HepG2 (cell line): ENCODE data around the gene AJM1. TPM values are rescaled to one million over a fixed set of nuclear protein-coding genes. Genes with fewer than 3 reads are reported as not detected.
A peak's percentile ranks its signal among the peaks of the same experiment; 100 is the strongest.

Experiments
- ATAC-seq: fragments of 200-7000 bp; cut with Tn5 transposase; 3 replicates; pipeline ENCODE4 v1.9.1; 2020; ENCODE audit warnings: mild to moderate bottlenecking, moderate library complexity
- BruUV-seq: library from RNA; stranded (reverse); fragments of 400-500 nt; replicated peaks from 2 replicates; lab custom pipeline; 2021; lab: Mats Ljungman, UMichigan
- CTCF ChIA-PET: fragments of 300-600 bp; formaldehyde crosslinking; extraction: SDS; loops from one replicate; lab custom pipeline; 2021; ENCODE audit warnings: low total read pairs, inconsistent platforms, low intra/inter-chr PET ratio; lab: Yijun Ruan, JAX
- POLR2A ChIA-PET: fragments of 350-600 bp; sonication (Branson Sonifier 250); formaldehyde crosslinking; loops from one replicate; lab custom pipeline; 2020; ENCODE audit warnings: antibody characterized with exemption, inconsistent platforms; lab: Yijun Ruan, JAX
- DNase-seq: peaks from one replicate; pipeline ENCODE4 v3.0.0-alpha.2; 2015; ENCODE audit warnings: low spot score
- FAIRE-seq: peaks from 3 replicates; lab custom pipeline; 2011; peaks lifted over from hg19 to GRCh38; lab: Jason Lieb, UNC
- H2AFZ ChIP-seq: one replicate; pipeline ENCODE4 v1.6.1; 2011; ENCODE audit warnings: low read length, inconsistent platforms
- H3K27ac ChIP-seq: fragments of 300-600 bp; 3 replicates; pipeline ENCODE4 v1.8.0; 2011; ENCODE audit warnings: mixed run types, mild to moderate bottlenecking, mixed read lengths, low read length, inconsistent platforms; ENCODE audit not compliant: insufficient read depth; ENCODE audit errors: extremely low read length
- H3K27me3 ChIP-seq, 2 experiments: fragments of 200-600 bp in 1 of 2; 2 replicates in 1 of 2; 3 replicates in 1 of 2; pipeline versions ENCODE4 v1.6.0 to v1.8.0; 2011; ENCODE audit warnings: low read length in 2 of 2, mild to moderate bottlenecking in 2 of 2, moderate library complexity in 2 of 2, inconsistent platforms in 1 of 2; ENCODE audit not compliant: insufficient read depth in 2 of 2, control insufficient read depth in 1 of 2
- H3K36me3 ChIP-seq, 2 experiments: fragments of 200-600 bp in 1 of 2; replicated peaks in 1 of 2; 2 replicates in 1 of 2; 3 replicates in 1 of 2; pipeline versions ENCODE4 v1.5.1 to v1.8.0; 2011; ENCODE audit warnings: low read length in 2 of 2, inconsistent platforms in 1 of 2; ENCODE audit not compliant: insufficient read depth in 2 of 2, control insufficient read depth in 1 of 2
- H3K4me1 ChIP-seq: 2 replicates; pipeline ENCODE4 v1.5.1; 2012; ENCODE audit warnings: low read length, inconsistent platforms; ENCODE audit not compliant: insufficient read depth
- H3K4me2 ChIP-seq: 2 replicates; pipeline ENCODE4 v1.6.0; 2011; ENCODE audit warnings: low read depth, low read length, inconsistent platforms
- H3K4me3 ChIP-seq, 3 experiments: fragments of 200-600 bp in 1 of 3; sonication (generic), shearing (Covaris generic) in 1 of 3; replicated peaks in 1 of 3; 2 replicates each; pipeline ENCODE4 v1.5.1; 2011 to 2016; ENCODE audit warnings: low read length in 3 of 3, inconsistent platforms in 2 of 3, low read depth in 2 of 3, mild to moderate bottlenecking in 2 of 3, control low read depth in 1 of 3, mixed read lengths in 1 of 3; ENCODE audit not compliant: insufficient read depth in 1 of 3
- H3K79me2 ChIP-seq: one replicate; pipeline ENCODE4 v1.6.1; 2011; ENCODE audit warnings: low read length, inconsistent platforms; ENCODE audit not compliant: insufficient read depth
- H3K9ac ChIP-seq: 2 replicates; pipeline ENCODE4 v1.6.0; 2011; ENCODE audit warnings: mild to moderate bottlenecking, low read depth, low read length, inconsistent platforms; ENCODE audit not compliant: insufficient read depth
- H3K9me3 ChIP-seq: 2 replicates; pipeline ENCODE4 v1.5.1; 2012; ENCODE audit warnings: mild to moderate bottlenecking, low read length
- H4K20me1 ChIP-seq: 2 replicates; pipeline ENCODE4 v1.6.0; 2011; ENCODE audit warnings: inconsistent platforms, mild to moderate bottlenecking, low read length, moderate library complexity; ENCODE audit not compliant: insufficient read depth
- AGO2 ChIP-seq: fragments of 200-400 bp; formaldehyde crosslinking; optimal IDR thresholded peaks from 2 replicates; pipeline ENCODE3; 2017; ENCODE audit warnings: mild to moderate bottlenecking, low read depth, low read length, moderate library complexity
- ATF7 ChIP-seq, 2 experiments: fragments of 450-650 bp in 1 of 2; sonication (generic) in 1 of 2; formaldehyde crosslinking in 1 of 2; IDR thresholded peaks; 2 replicates each; pipeline versions ENCODE4 v1.4.0 to v1.6.1; 2016 to 2020; ENCODE audit warnings: antibody characterized with exemption in 1 of 2, mild to moderate bottlenecking in 1 of 2, missing genetic modification reagents in 1 of 2
- CCDC6 ChIP-seq: sonication (generic); formaldehyde crosslinking; IDR thresholded peaks from 2 replicates; pipeline ENCODE4 v1.8.1; 2022; ENCODE audit warnings: mild to moderate bottlenecking, missing genetic modification reagents, moderate library complexity
- KDM3A ChIP-seq: IDR thresholded peaks from 2 replicates; pipeline ENCODE4 v1.6.1; 2018; ENCODE audit warnings: low read depth, missing compliant biosample characterization
- RBFOX2 ChIP-seq: fragments of 200-400 bp; formaldehyde crosslinking; IDR thresholded peaks from 2 replicates; pipeline ENCODE4 v1.6.1; 2017; ENCODE audit warnings: low read depth, mild to moderate bottlenecking, low read length
- SP4 ChIP-seq: sonication (generic); formaldehyde crosslinking; IDR thresholded peaks from 2 replicates; pipeline ENCODE4 v1.8.1; 2023; ENCODE audit warnings: mild to moderate bottlenecking, missing genetic modification reagents
- STAT6 ChIP-seq: sonication (generic); formaldehyde crosslinking; IDR thresholded peaks from 2 replicates; pipeline ENCODE4 v1.4.0; 2020; ENCODE audit warnings: missing genetic modification reagents, mild to moderate bottlenecking, borderline replicate concordance
- ZBTB39 ChIP-seq: sonication (generic); formaldehyde crosslinking; IDR thresholded peaks from 2 replicates; pipeline ENCODE4 v1.5.0; 2020; ENCODE audit warnings: missing genetic modification reagents
- ZMYM4 ChIP-seq: sonication (generic); formaldehyde crosslinking; IDR thresholded peaks from 2 replicates; pipeline ENCODE4 v1.8.1; 2023; ENCODE audit warnings: mild to moderate bottlenecking, missing genetic modification reagents
- ZNF766 ChIP-seq: sonication (generic); formaldehyde crosslinking; IDR thresholded peaks from 2 replicates; pipeline ENCODE4 v1.5.0; 2020; ENCODE audit warnings: missing genetic modification reagents, borderline replicate concordance
- WGBS: methylation state at CpG from one replicate; pipeline ENCODE4 v1.1.6; 2017; ENCODE audit warnings: low lambda C conversion rate; 5-methylcytosine and 5-hydroxymethylcytosine counted together
- in situ Hi-C: cut with HindIII; loops from 2 replicates; pipeline ENCODE4 v1.10.0; 2017; ENCODE audit warnings: low pct_unique_long_range_greater_than_20kb; ENCODE audit not compliant: extremely low pct_ligation_motif_present
- intact Hi-C: fragments of 100-400 bp; cut with micrococcal nuclease; formaldehyde crosslinking; loops from one replicate; pipeline ENCODE4 v1.10.0; 2022; ENCODE audit not compliant: unreplicated experiment
- polyA plus RNA-seq, 8 experiments: library from polyadenylated mRNA; depleted of rRNA in 3 of 8; stranded (reverse) in 7 of 8; unstranded in 1 of 8; fragments of >200 nt; fragmentation: Illumina TruSeq in 4 of 8; extraction: Trizol in 4 of 8; gene quantifications; 2 replicates each; pipeline versions ENCODE4 v1.2.1 to v1.2.3, GENCODE V29; 2011 to 2016; ENCODE audit warnings: low read depth in 4 of 8, missing spikeins in 1 of 8, mixed read lengths in 1 of 8; ENCODE audit not compliant: insufficient read depth in 1 of 8
- total RNA-seq, 5 experiments: library from RNA; depleted of rRNA; stranded (reverse); fragments of >200 nt; fragmentation: Illumina TruSeq; extraction: Trizol; gene quantifications; 2 replicates each; pipeline ENCODE4 v1.2.3, GENCODE V29; 2016; ENCODE audit warnings: low read depth in 1 of 5
- TF ChIP-seq, protein P1 (sequence below): sonication (generic); formaldehyde crosslinking; IDR thresholded peaks from 2 replicates; pipeline ENCODE4 v1.5.1; 2020; ENCODE audit warnings: missing genetic modification reagents, mild to moderate bottlenecking, borderline replicate concordance

AJM1 gene
- total and polyA plus RNA-seq, 2 of the 13 experiments (the other 11 are each of a cell fraction or from before 2014, with no cell fraction given) = 1.1 to 1.2 TPM

- H2AFZ ChIP-seq = no peak overlapping the region
- no peaks in the 10 kb centered on the region for H3K79me2 ChIP-seq
- H4K20me1 ChIP-seq = no peaks in the 10 kb centered on the region
- no peak overlapping the region for H3K27ac ChIP-seq
- no peaks in the 10 kb centered on the region for H3K9me3 ChIP-seq
- no peaks in the 10 kb centered on the region for H3K4me1 ChIP-seq
- no peak overlapping the region for H3K9ac ChIP-seq
- DNase-seq (no peak), ATAC-seq (no peak), FAIRE-seq (no peak)
- CTCF ChIA-PET = no interaction called here
- in situ Hi-C loops (no loop called here), intact Hi-C loops (no loop called here)
- no peak overlapping the region for H3K4me2 ChIP-seq
- WGBS = 98% methylated on average over 26 of the region's 31 CpGs
- TF ChIP-seq AGO2 (peak; percentile 22), CCDC6 (CRISPR knock-in tag) (no peak), SP4 (CRISPR knock-in tag) (no peak), RBFOX2 (0 out of 2 replicates have a peak, but pooled peaks have one; percentile 20)
- POLR2A ChIA-PET = no interaction called here
- H3K36me3 ChIP-seq = peaks cover 50 to 85% of the 10 kb centered on the region in 2 experiments
- no peak overlapping the region for H3K4me3 ChIP-seq
- no peaks in the 10 kb centered on the region for H3K27me3 ChIP-seq
- BruUV-seq = no TSS peak
Observed at GRCh38 chr9:136828474-136829140, 13.7 kb upstream of the AJM1 start.

GRCh38 chr9:136829412-136829811 is 12.9 kb upstream of the AJM1 start:
- CTCF ChIA-PET = no interaction called here
- DNase-seq (no peak), FAIRE-seq (no peak), ATAC-seq (no peak)
- no peaks in the 10 kb centered on the region for H3K27me3 ChIP-seq
- H2AFZ ChIP-seq = no peak overlapping the region
- no TSS peak for BruUV-seq
- no peak overlapping the region for H3K9ac ChIP-seq
- H3K4me3 ChIP-seq = no peak overlapping the region
- H3K36me3 ChIP-seq = peaks cover 48 to 80% of the 10 kb centered on the region in 2 experiments
- in situ Hi-C loops (no loop called here), intact Hi-C loops (no loop called here)
- no peaks in the 10 kb centered on the region for H4K20me1 ChIP-seq
- no peak overlapping the region for H3K27ac ChIP-seq
- H3K9me3 ChIP-seq = no peaks in the 10 kb centered on the region
- POLR2A ChIA-PET = no interaction called here
- H3K4me2 ChIP-seq = no peak overlapping the region
- no peaks in the 10 kb centered on the region for H3K79me2 ChIP-seq
- 98% methylated on average over 10 of the region's 14 CpGs for whole genome bisulfite sequencing
- no peaks in the 10 kb centered on the region for H3K4me1 ChIP-seq
- TF ChIP-seq ZNF766 (no peak), KDM3A (CRISPR knock-in tag) (no peak), ZMYM4 (no peak), ZBTB39 (CRISPR knock-in tag) (no peak), STAT6 (no peak), ATF7 (IDR thresholded peaks at IDR 0.05) (no peak), ATF7 (CRISPR knock-in tag; IDR thresholded peaks at IDR 0.05) (no peak)
- TF ChIP-seq, protein P1, sequence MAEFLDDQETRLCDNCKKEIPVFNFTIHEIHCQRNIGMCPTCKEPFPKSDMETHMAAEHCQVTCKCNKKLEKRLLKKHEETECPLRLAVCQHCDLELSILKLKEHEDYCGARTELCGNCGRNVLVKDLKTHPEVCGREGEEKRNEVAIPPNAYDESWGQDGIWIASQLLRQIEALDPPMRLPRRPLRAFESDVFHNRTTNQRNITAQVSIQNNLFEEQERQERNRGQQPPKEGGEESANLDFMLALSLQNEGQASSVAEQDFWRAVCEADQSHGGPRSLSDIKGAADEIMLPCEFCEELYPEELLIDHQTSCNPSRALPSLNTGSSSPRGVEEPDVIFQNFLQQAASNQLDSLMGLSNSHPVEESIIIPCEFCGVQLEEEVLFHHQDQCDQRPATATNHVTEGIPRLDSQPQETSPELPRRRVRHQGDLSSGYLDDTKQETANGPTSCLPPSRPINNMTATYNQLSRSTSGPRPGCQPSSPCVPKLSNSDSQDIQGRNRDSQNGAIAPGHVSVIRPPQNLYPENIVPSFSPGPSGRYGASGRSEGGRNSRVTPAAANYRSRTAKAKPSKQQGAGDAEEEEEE (CRISPR knock-in tag) = no peak
